ENCODE data around the gene SERPINA5. TPM values are rescaled to one million over a fixed set of nuclear protein-coding genes. Genes with fewer than 3 reads are reported as not detected.

Gene SERPINA5
- polyA plus RNA-seq, 2 of the 4 experiments (the other 2 are of a cell fraction): 0.74 to 0.78 TPM

- WGBS (ENCODE audit: missing lambda C conversion rate): 49% methylated on average over 9 of the region's 9 CpGs
- no peak for FAIRE-seq
These were observed 21.5 kb upstream of the SERPINA5 start for GRCh38 chr14:94559638-94560290.

DNA sequence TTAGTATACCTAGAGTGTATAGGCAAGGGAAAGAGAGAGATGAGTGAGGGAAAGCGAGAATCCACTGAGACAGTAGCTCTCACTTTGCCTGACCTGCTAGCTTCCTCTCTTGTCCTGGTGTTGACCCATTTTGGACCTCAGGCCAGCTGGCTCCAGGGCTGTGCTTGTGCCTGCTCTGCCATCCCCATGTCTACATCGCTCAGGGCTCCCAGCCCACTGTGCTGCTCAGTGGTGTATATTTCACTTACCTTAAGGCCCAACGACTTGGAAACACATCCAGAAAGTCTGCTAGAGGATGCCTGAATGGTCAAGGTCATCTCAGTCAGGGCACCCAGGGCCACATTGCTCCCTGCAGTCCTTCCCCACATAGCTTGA, 20.9 kb upstream of the SERPINA5 start:
- FAIRE-seq (no peak), DNase-seq (ENCODE audit: low read depth in 1 of 2, low spot score in 1 of 2) (no peak), ATAC-seq (no peak)
- no peak overlapping the region for H3K4me3 ChIP-seq
- WGBS (ENCODE audit: missing lambda C conversion rate): 49% methylated on average over 3 of the region's 3 CpGs
- TF ChIP-seq HOXA7 (CRISPR knock-in tag; IDR thresholded peaks at IDR 0.05): no peak
- no peak overlapping the region for H3K4me2 ChIP-seq
- ChIA-PET CTCF (interaction anchor here (9.3 kb wide), 1 partner anchor 11 kb away, joined by 70 read pairs; no protein-coding TSS in a partner anchor), POLR2A (no interaction called here)
- no peak overlapping the region for H3K27ac ChIP-seq
- no peaks in the 10 kb centered on the region for H3K4me1 ChIP-seq
- H3K9me3 ChIP-seq: peaks cover 7% of the 10 kb centered on the region; the same call in 1 of the 3 replicates

More at GRCh38 chr14:94559638-94560290, 21.5 kb upstream of the SERPINA5 start:
- no peak overlapping the region for H3K4me2 ChIP-seq
- H3K4me3 ChIP-seq: no peak overlapping the region
- POLR2A ChIA-PET: no interaction called here
- H3K27ac ChIP-seq: no peak overlapping the region
- ATAC-seq (no peak), DNase-seq (ENCODE audit: low read depth in 1 of 2, low spot score in 1 of 2) (no peak)
- H3K4me1 ChIP-seq: no peaks in the 10 kb centered on the region
- no peak for TF ChIP-seq EHMT2 (IDR thresholded peaks at IDR 0.05; ENCODE audit: low read depth)
- no peak for TF ChIP-seq CBX2 (IDR thresholded peaks at IDR 0.05; ENCODE audit: borderline replicate concordance, low read depth)
- no peak for TF ChIP-seq EHF (CRISPR knock-in tag; IDR thresholded peaks at IDR 0.05)
- no peak for TF ChIP-seq HEYL (CRISPR knock-in tag; IDR thresholded peaks at IDR 0.05)
- no peak for TF ChIP-seq PHF8 (IDR thresholded peaks at IDR 0.05; ENCODE audit: borderline replicate concordance, low read depth)
- no peak for TF ChIP-seq RCOR1 (IDR thresholded peaks at IDR 0.05; ENCODE audit: low read depth, low read length)
- TF ChIP-seq CHD4 (IDR thresholded peaks at IDR 0.05; ENCODE audit: borderline replicate concordance): no peak
- TF ChIP-seq USF2 (IDR thresholded peaks at IDR 0.05): no peak
- TF ChIP-seq, protein P1, sequence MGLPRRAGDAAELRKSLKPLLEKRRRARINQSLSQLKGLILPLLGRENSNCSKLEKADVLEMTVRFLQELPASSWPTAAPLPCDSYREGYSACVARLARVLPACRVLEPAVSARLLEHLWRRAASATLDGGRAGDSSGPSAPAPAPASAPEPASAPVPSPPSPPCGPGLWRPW (IDR thresholded peaks at IDR 0.05): no peak
- TF ChIP-seq, protein P2, sequence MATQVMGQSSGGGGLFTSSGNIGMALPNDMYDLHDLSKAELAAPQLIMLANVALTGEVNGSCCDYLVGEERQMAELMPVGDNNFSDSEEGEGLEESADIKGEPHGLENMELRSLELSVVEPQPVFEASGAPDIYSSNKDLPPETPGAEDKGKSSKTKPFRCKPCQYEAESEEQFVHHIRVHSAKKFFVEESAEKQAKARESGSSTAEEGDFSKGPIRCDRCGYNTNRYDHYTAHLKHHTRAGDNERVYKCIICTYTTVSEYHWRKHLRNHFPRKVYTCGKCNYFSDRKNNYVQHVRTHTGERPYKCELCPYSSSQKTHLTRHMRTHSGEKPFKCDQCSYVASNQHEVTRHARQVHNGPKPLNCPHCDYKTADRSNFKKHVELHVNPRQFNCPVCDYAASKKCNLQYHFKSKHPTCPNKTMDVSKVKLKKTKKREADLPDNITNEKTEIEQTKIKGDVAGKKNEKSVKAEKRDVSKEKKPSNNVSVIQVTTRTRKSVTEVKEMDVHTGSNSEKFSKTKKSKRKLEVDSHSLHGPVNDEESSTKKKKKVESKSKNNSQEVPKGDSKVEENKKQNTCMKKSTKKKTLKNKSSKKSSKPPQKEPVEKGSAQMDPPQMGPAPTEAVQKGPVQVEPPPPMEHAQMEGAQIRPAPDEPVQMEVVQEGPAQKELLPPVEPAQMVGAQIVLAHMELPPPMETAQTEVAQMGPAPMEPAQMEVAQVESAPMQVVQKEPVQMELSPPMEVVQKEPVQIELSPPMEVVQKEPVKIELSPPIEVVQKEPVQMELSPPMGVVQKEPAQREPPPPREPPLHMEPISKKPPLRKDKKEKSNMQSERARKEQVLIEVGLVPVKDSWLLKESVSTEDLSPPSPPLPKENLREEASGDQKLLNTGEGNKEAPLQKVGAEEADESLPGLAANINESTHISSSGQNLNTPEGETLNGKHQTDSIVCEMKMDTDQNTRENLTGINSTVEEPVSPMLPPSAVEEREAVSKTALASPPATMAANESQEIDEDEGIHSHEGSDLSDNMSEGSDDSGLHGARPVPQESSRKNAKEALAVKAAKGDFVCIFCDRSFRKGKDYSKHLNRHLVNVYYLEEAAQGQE (IDR thresholded peaks at IDR 0.05): no peak
- TF ChIP-seq ZC3H11A (IDR thresholded peaks at IDR 0.05): no peak
- TF ChIP-seq MAZ (IDR thresholded peaks at IDR 0.05; ENCODE audit: borderline replicate concordance, low read depth, low read length): no peak
- no peak for TF ChIP-seq HDAC2 (IDR thresholded peaks at IDR 0.05)
- no peak for TF ChIP-seq EP300 (IDR thresholded peaks at IDR 0.05)
- CTCF ChIA-PET: interaction anchor here (9.3 kb wide), 1 partner anchor 10 kb away, joined by 70 read pairs; no protein-coding TSS in a partner anchor
- H3K9me3 ChIP-seq: peaks cover 11% of the 10 kb centered on the region; the same call in 1 of the 3 replicates

- CTCF ChIA-PET: interaction anchor here (1.3 to 9.3 kb wide), 4 partner anchors 9 to 75 kb away, joined by 3 to 70 read pairs (median 6); no protein-coding TSS in a partner anchor
- POLR2A ChIA-PET: no interaction called here
- no peak for DNase-seq (ENCODE audit: low read depth in 1 of 2, low spot score in 1 of 2)
- H3K9me3 ChIP-seq: peaks cover 6% of the 10 kb centered on the region; the same call in 1 of the 3 replicates
- ATAC-seq: no peak
- H3K4me1 ChIP-seq: no peaks in the 10 kb centered on the region
- no peak within 1 kb of the TSS for H3K27ac ChIP-seq
- WGBS (ENCODE audit: missing lambda C conversion rate): 70% methylated on average over 11 of the region's 11 CpGs
- no peak within 1 kb of the TSS for H3K4me3 ChIP-seq
- H3K4me2 ChIP-seq: no peak within 1 kb of the TSS
- no peak for TF ChIP-seq CHD4 (IDR thresholded peaks at IDR 0.05; ENCODE audit: borderline replicate concordance)
- TF ChIP-seq NPAS2 (CRISPR knock-in tag; IDR thresholded peaks at IDR 0.05; ENCODE audit: borderline replicate concordance): no peak
- no peak for TF ChIP-seq POLR2A (IDR thresholded peaks at IDR 0.05; ENCODE audit: low read length)
- no peak for FAIRE-seq
These were observed 20.2 kb upstream of the SERPINA5 start, which contains the start of gene SERPINA4 for GRCh38 chr14:94560751-94561655. Gene SERPINA4 (plus strand): TSS chr14:94561442. CDS start chr14:94563483, 2,041 bp downstream.

All from A549 (cell line).